ENCODE data around the gene FZR1. TPM values are rescaled to one million over a fixed set of nuclear protein-coding genes. Genes with fewer than 3 reads are reported as not detected.

FZR1 gene
- total RNA-seq, 1 donor from 2014 or later: 63.2 TPM

DNA sequence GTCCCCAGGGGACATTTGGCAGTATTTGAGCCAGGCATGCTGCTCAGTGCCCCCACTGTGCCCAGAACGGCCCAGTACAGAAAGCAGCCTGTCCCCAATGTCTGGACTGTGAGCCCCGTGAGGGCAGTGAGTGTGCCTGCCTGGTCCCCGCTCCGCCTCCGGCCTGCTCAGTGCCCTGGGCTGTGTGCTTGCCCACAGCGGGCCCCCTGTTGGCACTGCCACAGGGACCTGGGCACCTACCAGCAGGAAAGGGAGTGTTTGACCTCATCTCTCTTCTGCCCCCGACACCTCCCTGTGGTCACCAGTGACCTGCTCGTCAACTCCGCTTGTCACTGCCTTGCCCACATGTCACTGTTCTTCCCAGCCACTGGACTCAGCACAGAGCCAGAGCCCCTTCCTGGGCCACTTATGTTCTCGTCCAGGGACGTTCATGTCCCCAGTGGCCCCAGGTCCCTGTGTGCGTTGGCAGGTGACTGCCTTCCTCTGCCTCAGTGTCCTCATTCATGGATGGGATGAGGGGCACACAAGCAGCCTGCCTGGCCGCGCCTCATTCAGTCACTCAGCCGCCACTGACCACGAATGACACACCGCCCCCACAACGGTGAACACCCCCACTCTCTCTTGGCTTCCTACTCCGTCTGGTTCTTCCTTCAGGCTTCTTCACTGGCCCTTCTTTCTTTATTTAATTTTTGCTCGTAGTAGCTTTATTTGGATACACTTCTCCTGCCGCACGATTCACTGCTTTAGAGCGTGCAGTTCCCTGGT lies 2.8 kb downstream of the FZR1 start:
- no peaks in the 10 kb centered on the region for H3K9me3 Mint-ChIP-seq
- no peaks in the 10 kb centered on the region for H3K27me3 Mint-ChIP-seq
- peaks cover 18% of the 10 kb centered on the region for H3K4me1 Mint-ChIP-seq (ENCODE audit: unreplicated experiment)
- no peak for DNase-seq (ENCODE audit: extremely low spot score, unreplicated experiment)
- peak overlapping the region; percentile 73 for H3K27ac Mint-ChIP-seq
- TF ChIP-seq, protein P1, sequence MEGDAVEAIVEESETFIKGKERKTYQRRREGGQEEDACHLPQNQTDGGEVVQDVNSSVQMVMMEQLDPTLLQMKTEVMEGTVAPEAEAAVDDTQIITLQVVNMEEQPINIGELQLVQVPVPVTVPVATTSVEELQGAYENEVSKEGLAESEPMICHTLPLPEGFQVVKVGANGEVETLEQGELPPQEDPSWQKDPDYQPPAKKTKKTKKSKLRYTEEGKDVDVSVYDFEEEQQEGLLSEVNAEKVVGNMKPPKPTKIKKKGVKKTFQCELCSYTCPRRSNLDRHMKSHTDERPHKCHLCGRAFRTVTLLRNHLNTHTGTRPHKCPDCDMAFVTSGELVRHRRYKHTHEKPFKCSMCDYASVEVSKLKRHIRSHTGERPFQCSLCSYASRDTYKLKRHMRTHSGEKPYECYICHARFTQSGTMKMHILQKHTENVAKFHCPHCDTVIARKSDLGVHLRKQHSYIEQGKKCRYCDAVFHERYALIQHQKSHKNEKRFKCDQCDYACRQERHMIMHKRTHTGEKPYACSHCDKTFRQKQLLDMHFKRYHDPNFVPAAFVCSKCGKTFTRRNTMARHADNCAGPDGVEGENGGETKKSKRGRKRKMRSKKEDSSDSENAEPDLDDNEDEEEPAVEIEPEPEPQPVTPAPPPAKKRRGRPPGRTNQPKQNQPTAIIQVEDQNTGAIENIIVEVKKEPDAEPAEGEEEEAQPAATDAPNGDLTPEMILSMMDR (conservative IDR thresholded peaks at IDR 0.05): no peak
- peak overlapping the region; percentile 95 for H3K4me3 Mint-ChIP-seq
- H3K36me3 Mint-ChIP-seq: peaks cover 3% of the 10 kb centered on the region

DNA sequence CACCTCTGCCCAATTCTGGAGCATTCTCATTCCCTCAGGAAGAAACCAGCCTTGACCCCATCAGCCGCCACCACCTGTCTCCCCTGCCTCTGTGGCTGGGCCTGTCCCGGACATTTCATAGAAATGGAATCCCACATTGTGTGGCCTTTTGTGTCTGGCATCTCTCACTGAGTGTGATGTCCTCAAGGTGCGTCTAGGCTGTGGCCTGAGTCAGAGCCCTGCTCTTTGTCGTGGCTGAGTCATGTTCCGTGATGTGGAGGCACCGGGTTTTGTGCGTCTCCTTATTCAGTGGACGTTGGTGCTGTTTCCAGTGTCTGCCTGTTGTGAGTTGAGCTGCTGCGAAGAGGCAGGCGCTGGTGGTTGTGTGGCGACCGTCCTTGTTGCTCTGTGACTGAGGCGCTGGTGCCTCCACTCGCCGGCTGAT lies 3.5 kb downstream of the FZR1 start:
- TF ChIP-seq, protein P1 (conservative IDR thresholded peaks at IDR 0.05): no peak
- Mint-ChIP-seq H3K4me1 (ENCODE audit: unreplicated experiment) (peaks cover 17% of the 10 kb centered on the region), H3K36me3 (peaks cover 3% of the 10 kb centered on the region), H3K9me3 (no peaks in the 10 kb centered on the region), H3K4me3 (peak overlapping the region; percentile 79), H3K27ac (peak overlapping the region; percentile 73), H3K27me3 (no peaks in the 10 kb centered on the region)
- DNase-seq (ENCODE audit: extremely low spot score, unreplicated experiment): no peak

DNA sequence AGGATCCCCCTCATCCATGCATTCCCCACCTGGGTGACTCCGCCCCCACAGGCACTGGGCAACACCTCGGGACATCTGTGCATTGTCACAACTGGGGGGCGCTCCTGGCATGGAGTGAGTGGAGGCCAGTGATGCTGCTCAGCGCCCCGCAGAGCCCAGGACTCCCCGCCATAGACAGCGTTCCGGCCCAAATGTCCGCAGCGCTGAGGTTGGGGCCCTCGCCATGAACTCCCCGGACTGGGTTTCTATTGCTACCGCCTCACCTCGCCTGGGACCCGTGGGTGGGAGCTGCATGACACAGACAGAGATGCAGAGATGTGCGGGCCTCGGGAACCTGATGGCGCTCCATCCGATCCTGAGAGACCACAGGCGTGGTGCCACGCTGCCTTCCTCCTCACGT lies 4.6 kb downstream of the FZR1 start:
- Mint-ChIP-seq H3K4me3 (no peak overlapping the region), H3K9me3 (no peaks in the 10 kb centered on the region), H3K27me3 (no peaks in the 10 kb centered on the region), H3K36me3 (peaks cover 3% of the 10 kb centered on the region), H3K4me1 (ENCODE audit: unreplicated experiment) (peaks cover 10% of the 10 kb centered on the region), H3K27ac (no peak overlapping the region)
- no peak for DNase-seq (ENCODE audit: extremely low spot score, unreplicated experiment)
- TF ChIP-seq, protein P1 (conservative IDR thresholded peaks at IDR 0.05): no peak

DNA sequence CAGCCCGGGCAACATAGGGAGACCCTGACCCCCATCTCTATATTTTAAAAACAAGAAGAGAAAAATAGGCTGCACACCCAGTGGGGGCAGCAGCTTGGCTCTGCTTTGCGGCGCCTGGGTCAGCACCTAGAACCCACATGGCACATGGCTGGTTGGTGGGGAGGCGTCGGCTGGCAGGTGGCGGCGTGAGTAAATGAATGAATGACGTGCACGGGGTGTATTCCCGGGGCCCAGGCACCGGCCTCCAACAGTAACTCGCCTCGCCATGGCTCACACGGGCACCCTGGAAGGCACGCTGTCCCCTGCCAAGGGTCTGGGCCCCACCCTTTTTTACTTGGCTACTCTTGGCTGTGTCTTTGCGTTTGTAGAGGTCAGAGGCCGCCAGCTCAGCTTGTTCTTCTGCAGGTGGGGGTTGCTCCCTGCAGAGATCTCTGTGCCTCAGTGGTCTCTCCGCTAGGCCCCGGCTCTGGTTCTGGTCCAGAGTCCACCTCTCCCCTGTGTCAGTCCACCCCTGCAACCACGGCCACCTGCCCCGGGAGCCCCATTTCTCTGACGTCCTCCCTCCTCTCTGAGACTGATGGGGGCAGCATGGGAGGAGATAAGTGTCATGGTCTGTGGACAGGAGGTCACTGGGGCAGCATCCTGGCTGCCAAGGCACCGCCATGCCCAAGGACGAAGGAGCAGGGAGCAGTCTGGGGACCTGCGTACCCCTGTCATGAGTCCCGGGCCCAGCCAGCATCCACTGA lies 5.6 kb downstream of the FZR1 start:
- Mint-ChIP-seq H3K36me3 (peaks cover 3% of the 10 kb centered on the region), H3K4me1 (ENCODE audit: unreplicated experiment) (peaks cover 8% of the 10 kb centered on the region), H3K9me3 (no peaks in the 10 kb centered on the region), H3K4me3 (no peak overlapping the region), H3K27me3 (no peaks in the 10 kb centered on the region), H3K27ac (no peak overlapping the region)
- TF ChIP-seq, protein P1 (conservative IDR thresholded peaks at IDR 0.05): no peak
- DNase-seq (ENCODE audit: extremely low spot score, unreplicated experiment): no peak

DNA sequence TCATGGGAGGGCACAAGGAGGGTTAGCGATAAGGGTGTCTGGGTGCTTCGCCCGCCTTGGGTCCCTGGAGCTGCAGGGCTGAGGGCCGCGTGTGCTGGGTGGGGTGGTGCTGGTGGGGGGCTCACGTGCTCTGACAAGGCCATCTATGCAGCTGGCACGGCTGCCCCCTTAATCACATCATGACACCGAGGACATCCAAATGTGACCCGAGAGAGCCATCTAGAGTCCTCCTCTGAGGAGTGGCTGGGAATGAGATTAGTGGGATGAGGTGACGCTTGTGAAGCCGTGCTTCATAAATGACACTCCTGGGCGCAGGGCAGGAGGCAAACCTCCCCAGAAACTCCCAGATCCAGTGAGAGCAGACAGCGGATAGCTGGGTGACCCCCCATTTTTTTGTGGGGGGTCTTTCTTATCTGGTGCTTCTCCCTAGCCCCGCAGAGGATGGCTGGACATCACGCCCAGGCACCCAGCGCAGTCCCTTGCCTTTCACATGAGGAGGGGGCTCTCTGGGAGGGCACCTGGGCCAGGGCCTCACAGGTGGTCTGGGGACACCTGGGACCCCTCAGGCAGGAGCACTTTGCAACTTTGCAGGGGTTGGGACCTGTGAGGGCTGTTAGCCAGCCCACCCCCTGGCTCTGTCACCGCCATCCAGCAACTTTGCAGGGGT lies 6.6 kb downstream of the FZR1 start:
- DNase-seq (ENCODE audit: extremely low spot score, unreplicated experiment): no peak
- H3K4me3 Mint-ChIP-seq: no peak overlapping the region

More for the DNA sequence above, 6.6 kb downstream of the FZR1 start:
- Mint-ChIP-seq H3K27me3 (no peaks in the 10 kb centered on the region), H3K36me3 (peaks cover 3% of the 10 kb centered on the region), H3K4me1 (ENCODE audit: unreplicated experiment) (peaks cover 8% of the 10 kb centered on the region), H3K27ac (no peak overlapping the region), H3K9me3 (no peaks in the 10 kb centered on the region)
- TF ChIP-seq, protein P1 (conservative IDR thresholded peaks at IDR 0.05): no peak

Data from type B pancreatic cell (in vitro differentiated cells).